GM15510 (cell line): ENCODE results near the gene CD164.

Experiments
- POLR2A ChIP-seq: IDR thresholded peaks from 3 replicates; pipeline ENCODE4 v1.6.1; 2011; ENCODE audit warnings: borderline replicate concordance; ENCODE audit not compliant: insufficient read length; ENCODE audit errors: extremely low read depth

The CD164 gene

GRCh38 chr6:109362102-109362884, 20.0 kb downstream of the CD164 start:
- no peak for TF ChIP-seq POLR2A

- no peak for TF ChIP-seq POLR2A
These were observed 21.5 kb downstream of the CD164 start for GRCh38 chr6:109360791-109361190.

- no peak for TF ChIP-seq POLR2A
These were observed 22.0 kb downstream of the CD164 start for GRCh38 chr6:109360281-109360680.

- no peak for TF ChIP-seq POLR2A
These were observed 23.0 kb downstream of the CD164 start for GRCh38 chr6:109359248-109359647.

GRCh38 chr6:109358204-109358603, 24.1 kb downstream of the CD164 start:
- TF ChIP-seq POLR2A: no peak

- TF ChIP-seq POLR2A: no peak
These were observed 26.0 kb downstream of the CD164 start for GRCh38 chr6:109356237-109356636.

GRCh38 chr6:109351231-109352130, 30.8 kb downstream of the CD164 start:
- TF ChIP-seq POLR2A: no peak

GRCh38 chr6:109349419-109349987, 32.8 kb downstream of the CD164 start:
- TF ChIP-seq POLR2A: no peak

GRCh38 chr6:109348226-109348625, 34.0 kb downstream of the CD164 start:
- no peak for TF ChIP-seq POLR2A

- no peak for TF ChIP-seq POLR2A
These were observed 34.5 kb downstream of the CD164 start for GRCh38 chr6:109347779-109348178.

- TF ChIP-seq POLR2A: no peak
These were observed 36.3 kb downstream of the CD164 start for GRCh38 chr6:109345986-109346385.

GRCh38 chr6:109344226-109344625, 38.0 kb downstream of the CD164 start:
- TF ChIP-seq POLR2A: no peak

- no peak for TF ChIP-seq POLR2A
These were observed 38.7 kb downstream of the CD164 start for GRCh38 chr6:109343518-109343917.

- TF ChIP-seq POLR2A: no peak
These were observed 39.4 kb downstream of the CD164 start for GRCh38 chr6:109342911-109343310.

- TF ChIP-seq POLR2A: no peak
These were observed 39.8 kb downstream of the CD164 start for GRCh38 chr6:109342506-109342905.
